ENCODE results near the gene FAM83C.
A peak's percentile ranks its signal among the peaks of the same experiment; 100 is the strongest.

DNA sequence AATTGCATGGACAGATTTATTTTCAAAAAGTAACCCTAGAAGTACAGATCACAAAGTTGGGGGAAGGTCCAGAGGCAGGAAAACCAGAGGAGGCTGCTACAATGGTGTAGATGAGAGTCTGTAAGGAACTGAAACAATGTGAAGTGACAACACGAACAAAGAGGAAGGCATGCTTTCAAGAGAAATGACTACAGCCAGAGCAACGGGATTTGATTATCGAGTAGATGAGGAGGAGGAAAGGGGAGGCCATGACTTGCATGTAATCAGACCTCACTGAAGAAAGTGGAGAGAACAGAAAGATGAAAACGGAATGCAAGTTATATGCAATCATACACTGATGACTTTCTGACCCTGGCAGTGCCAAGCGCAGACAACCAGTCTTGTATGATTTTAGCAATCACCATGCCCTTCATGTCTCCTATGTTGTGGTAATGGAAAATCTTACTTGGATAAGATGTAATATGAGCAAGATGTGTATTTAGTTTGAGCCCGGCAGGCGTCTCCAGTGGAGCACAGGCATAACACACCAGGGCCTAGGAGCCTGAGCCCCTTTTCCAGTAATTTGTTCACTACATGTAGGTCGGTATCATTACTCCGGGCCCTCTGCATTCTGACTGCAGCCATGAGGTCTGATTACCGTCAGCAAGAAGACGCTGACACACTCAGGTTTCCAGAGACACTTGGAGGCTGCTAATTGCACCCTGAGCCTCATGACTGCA is 34.0 kb upstream of the FAM83C start:
- no peak for TF ChIP-seq POLR2AphosphoS5 (IDR thresholded peaks at IDR 0.05; ENCODE audit: low read depth, low read length)
- TF ChIP-seq POLR2A (IDR thresholded peaks at IDR 0.05; ENCODE audit: low read depth, low read length), result no peak
- no peak for TF ChIP-seq POU2F2 (IDR thresholded peaks at IDR 0.05; ENCODE audit: low read depth, low read length)
- TF ChIP-seq TAF1 (IDR thresholded peaks at IDR 0.05; ENCODE audit: low read depth, low read length), result no peak
- TF ChIP-seq SPI1 (IDR thresholded peaks at IDR 0.05; ENCODE audit: low read depth, low read length), result peak; percentile 89
